ENCODE data around the gene SLC4A3. TPM values are rescaled to one million over a fixed set of nuclear protein-coding genes. Genes with fewer than 3 reads are reported as not detected.

SLC4A3 gene
- total and polyA plus RNA-seq, 2 of the 13 experiments (the other 11 are each of a cell fraction or from before 2014, with no cell fraction given) = 0.18 to 0.95 TPM

- TF ChIP-seq BRF2 (CRISPR knock-in tag; IDR thresholded peaks at IDR 0.05) (no peak), ZNF792 (CRISPR knock-in tag; IDR thresholded peaks at IDR 0.05) (no peak), SAP130 (CRISPR knock-in tag; IDR thresholded peaks at IDR 0.05; ENCODE audit: low read depth) (no peak), ZNF264 (CRISPR knock-in tag; IDR thresholded peaks at IDR 0.05) (no peak; the same call in 1 of the 2 replicates), ZNF747 (CRISPR knock-in tag; IDR thresholded peaks at IDR 0.05; ENCODE audit: borderline replicate concordance) (no peak), TOE1 (CRISPR knock-in tag; IDR thresholded peaks at IDR 0.05) (no peak), SRSF4 (IDR thresholded peaks at IDR 0.05; ENCODE audit: low read depth, low read length, poor library complexity, severe bottlenecking) (no peak), HBP1 (CRISPR knock-in tag; IDR thresholded peaks at IDR 0.05; ENCODE audit: low read depth) (no peak), NFKBIZ (CRISPR knock-in tag; IDR thresholded peaks at IDR 0.05) (no peak), FOXA3 (CRISPR knock-in tag; IDR thresholded peaks at IDR 0.05) (no peak), ZSCAN29 (CRISPR knock-in tag; conservative IDR thresholded peaks at IDR 0.05) (no peak), MBD4 (IDR thresholded peaks at IDR 0.05; ENCODE audit: borderline replicate concordance, low read length) (0 out of 2 replicates have a peak, but pooled peaks have one; percentile 46), KLF15 (CRISPR knock-in tag; IDR thresholded peaks at IDR 0.05; ENCODE audit: borderline replicate concordance) (no peak), YEATS4 (CRISPR knock-in tag; IDR thresholded peaks at IDR 0.05; ENCODE audit: borderline replicate concordance) (no peak; the same call in 1 of the 2 replicates), FOXC1 (CRISPR knock-in tag; IDR thresholded peaks at IDR 0.05; ENCODE audit: borderline replicate concordance) (no peak), ZNF24 (IDR thresholded peaks at IDR 0.05) (no peak), ZFP36 (IDR thresholded peaks at IDR 0.05; ENCODE audit: borderline replicate concordance, low read depth, low read length, partially characterized antibody) (no peak), IKZF4 (CRISPR knock-in tag; IDR thresholded peaks at IDR 0.05; ENCODE audit: borderline replicate concordance, low read depth, not compliant biosample characterization) (no peak), ZNF777 (CRISPR knock-in tag; IDR thresholded peaks at IDR 0.05) (0 out of 2 replicates have a peak, but pooled peaks have one; percentile 18), CCDC6 (CRISPR knock-in tag; IDR thresholded peaks at IDR 0.05) (no peak), CSRNP1 (CRISPR knock-in tag; IDR thresholded peaks at IDR 0.05) (peak; percentile 9; the same call in 1 of the 2 replicates)
- TF ChIP-seq, protein P1, sequence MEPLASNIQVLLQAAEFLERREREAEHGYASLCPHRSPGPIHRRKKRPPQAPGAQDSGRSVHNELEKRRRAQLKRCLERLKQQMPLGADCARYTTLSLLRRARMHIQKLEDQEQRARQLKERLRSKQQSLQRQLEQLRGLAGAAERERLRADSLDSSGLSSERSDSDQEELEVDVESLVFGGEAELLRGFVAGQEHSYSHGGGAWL (CRISPR knock-in tag; IDR thresholded peaks at IDR 0.05) = no peak
These were observed 30.4 kb upstream of the SLC4A3 start (continued) for GRCh38 chr2:219596954-219597551.
